ENCODE measurements around the gene SH3BGRL2. TPM values are rescaled to one million over a fixed set of nuclear protein-coding genes. Genes with fewer than 3 reads are reported as not detected.

The SH3BGRL2 gene
- total RNA-seq, result under 1 TPM; 0.12 to 0.42 TPM

DNA sequence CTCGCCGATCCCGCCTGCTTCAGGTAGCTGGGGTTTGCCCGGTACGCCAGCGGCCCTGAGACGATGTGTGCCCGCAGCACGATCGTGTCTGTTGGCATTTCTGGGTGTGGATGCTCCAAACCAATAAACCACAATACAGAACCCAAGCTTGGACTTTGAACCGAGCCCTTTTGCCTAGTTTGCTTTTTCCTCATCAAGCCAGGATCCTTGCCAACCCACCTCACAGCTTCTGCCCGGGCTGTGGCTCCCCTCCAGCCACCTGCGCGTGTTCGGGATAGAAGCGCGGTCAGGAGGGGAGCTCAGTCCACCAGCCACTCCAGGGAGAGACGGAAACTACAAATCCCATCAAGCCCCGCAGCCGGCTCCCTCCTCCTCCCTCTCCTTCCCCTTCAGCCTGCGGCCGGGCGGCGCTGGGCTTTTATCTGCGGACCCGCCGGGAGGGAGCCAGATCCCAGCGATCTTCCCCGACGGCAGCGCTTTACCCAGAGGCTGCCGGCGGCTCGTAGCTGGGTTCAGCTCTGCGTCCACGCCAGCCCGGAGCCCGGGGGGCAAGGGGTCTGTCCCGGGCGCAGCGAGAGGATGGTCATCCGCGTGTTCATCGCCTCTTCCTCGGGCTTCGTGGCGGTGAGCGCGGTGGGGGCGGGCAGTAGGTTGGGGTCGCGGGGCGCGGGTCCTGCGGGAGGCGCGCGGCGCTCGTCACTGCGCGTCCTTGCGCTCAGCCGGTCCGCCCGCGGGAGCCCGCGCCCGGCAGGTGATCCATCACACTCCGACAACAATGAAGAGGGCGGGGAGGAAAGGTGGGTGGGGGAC, at the start of gene SH3BGRL2:
SH3BGRL2 (plus strand) TSS at position 447 of the 810 bp plus-strand sequence; CDS start at position 580, 133 bp downstream.
- ATAC-seq (peak; percentile 51), DNase-seq (no peak)
- peaks cover 55% of the 10 kb centered on the region for H3K27me3 Mint-ChIP-seq
- no peak within 1 kb of the TSS for H3K27ac Mint-ChIP-seq
- no peaks in the 10 kb centered on the region for H3K9me3 Mint-ChIP-seq (ENCODE audit: low read depth)
- CTCF ChIA-PET, result no interaction called here
- no peaks in the 10 kb centered on the region for H3K36me3 Mint-ChIP-seq
- H3K4me3 Mint-ChIP-seq, result peak within 1 kb of the TSS; percentile 64
- peaks cover 6% of the 10 kb centered on the region for H3K4me1 Mint-ChIP-seq

- Mint-ChIP-seq H3K4me1 (no peaks in the 10 kb centered on the region), H3K27ac (no peak overlapping the region), H3K9me3 (ENCODE audit: low read depth) (no peaks in the 10 kb centered on the region), H3K4me3 (no peak overlapping the region), H3K27me3 (no peaks in the 10 kb centered on the region), H3K36me3 (no peaks in the 10 kb centered on the region)
- CTCF ChIA-PET, result no interaction called here
- DNase-seq, result no peak
- ATAC-seq, result no peak
Observed at GRCh38 chr6:79584332-79584731, 46.8 kb upstream of the SH3BGRL2 start.

DNA sequence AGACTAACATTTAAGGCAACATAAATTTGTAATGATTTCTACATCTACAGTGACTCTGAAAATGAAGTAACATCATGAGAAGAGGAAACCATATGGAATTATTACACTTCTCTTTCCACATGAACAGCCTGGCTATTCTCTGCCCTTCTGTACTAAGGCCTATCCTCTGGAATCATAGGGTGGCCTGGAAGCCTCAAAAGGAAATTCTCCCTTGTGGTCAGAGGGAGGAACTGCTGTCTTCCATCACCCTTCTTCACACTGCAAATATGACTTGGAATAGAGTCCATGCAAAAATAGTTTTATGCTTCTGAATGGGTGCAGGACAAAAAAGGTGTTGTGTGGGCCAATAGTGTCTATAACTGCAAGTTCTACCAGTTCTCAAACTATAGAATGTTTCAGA, 44.6 kb upstream of the SH3BGRL2 start:
- ATAC-seq (no peak), DNase-seq (no peak)
- no peak overlapping the region for H3K4me3 Mint-ChIP-seq
- no peak overlapping the region for H3K27ac Mint-ChIP-seq
- no peaks in the 10 kb centered on the region for H3K36me3 Mint-ChIP-seq
- no peaks in the 10 kb centered on the region for H3K9me3 Mint-ChIP-seq (ENCODE audit: low read depth)
- H3K27me3 Mint-ChIP-seq, result no peaks in the 10 kb centered on the region
- CTCF ChIA-PET, result no interaction called here
- H3K4me1 Mint-ChIP-seq, result no peaks in the 10 kb centered on the region

DNA sequence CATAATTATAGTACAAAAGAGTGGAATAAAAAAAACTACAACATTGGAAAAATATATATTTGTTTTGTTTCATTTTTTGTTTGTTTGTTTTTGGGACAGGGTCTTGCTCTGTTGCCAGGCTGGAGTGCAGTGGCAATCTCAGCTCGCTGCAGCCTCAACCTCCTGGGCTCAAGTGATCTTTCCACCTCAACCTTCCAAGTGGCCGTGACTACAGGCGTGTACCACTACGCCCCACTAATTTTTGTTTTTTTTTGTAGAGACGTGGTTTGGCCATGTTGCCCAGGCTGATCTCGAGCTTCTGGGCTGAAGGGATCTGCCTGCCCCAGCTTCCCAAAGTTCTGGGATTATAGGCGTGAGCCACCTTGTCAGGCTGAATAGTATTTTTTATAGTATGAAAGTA, 41.4 kb upstream of the SH3BGRL2 start:
- DNase-seq (no peak), ATAC-seq (no peak)
- H3K27me3 Mint-ChIP-seq, result no peaks in the 10 kb centered on the region
- no peaks in the 10 kb centered on the region for H3K9me3 Mint-ChIP-seq (ENCODE audit: low read depth)
- no peak overlapping the region for H3K4me3 Mint-ChIP-seq
- H3K4me1 Mint-ChIP-seq, result no peaks in the 10 kb centered on the region
- no peaks in the 10 kb centered on the region for H3K36me3 Mint-ChIP-seq
- CTCF ChIA-PET, result no interaction called here
- H3K27ac Mint-ChIP-seq, result no peak overlapping the region

DNA sequence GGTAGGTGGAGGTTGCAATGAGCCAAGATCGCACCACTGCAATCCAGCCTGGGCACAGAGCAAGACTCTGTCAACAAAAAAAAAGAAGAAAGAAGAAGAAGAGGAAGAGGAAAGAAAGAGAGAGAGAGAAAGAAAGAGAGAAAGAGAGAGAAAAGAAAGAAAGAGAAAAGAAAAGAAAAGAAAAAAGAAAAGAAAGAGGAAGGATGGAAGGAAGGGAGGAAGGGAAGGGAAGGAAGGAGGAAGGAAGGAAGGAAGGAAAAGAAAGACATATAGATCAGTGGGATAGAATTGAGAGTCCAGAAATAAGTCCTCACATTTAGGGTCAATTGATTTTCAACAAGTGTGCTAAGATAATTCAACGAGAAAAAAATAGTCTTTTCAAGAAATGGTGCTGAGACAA, 34.0 kb upstream of the SH3BGRL2 start:
- DNase-seq, result no peak
- Mint-ChIP-seq H3K27ac (no peak overlapping the region), H3K27me3 (no peaks in the 10 kb centered on the region), H3K4me1 (no peaks in the 10 kb centered on the region), H3K4me3 (no peak overlapping the region), H3K36me3 (no peaks in the 10 kb centered on the region), H3K9me3 (ENCODE audit: low read depth) (no peaks in the 10 kb centered on the region)
- no peak for ATAC-seq
- CTCF ChIA-PET, result no interaction called here

- CTCF ChIA-PET, result no interaction called here
- Mint-ChIP-seq H3K9me3 (ENCODE audit: low read depth) (no peaks in the 10 kb centered on the region), H3K27me3 (no peaks in the 10 kb centered on the region)
Observed at GRCh38 chr6:79598012-79598411, 33.1 kb upstream of the SH3BGRL2 start.

GRCh38 chr6:79599725-79600259, 31.3 kb upstream of the SH3BGRL2 start:
- CTCF ChIA-PET, result no interaction called here
- Mint-ChIP-seq H3K4me3 (no peak overlapping the region), H3K36me3 (no peaks in the 10 kb centered on the region), H3K4me1 (no peaks in the 10 kb centered on the region), H3K27me3 (no peaks in the 10 kb centered on the region), H3K27ac (no peak overlapping the region), H3K9me3 (ENCODE audit: low read depth) (no peaks in the 10 kb centered on the region)
- no peak for DNase-seq
- ATAC-seq, result no peak

More at GRCh38 chr6:79598012-79598411, 33.1 kb upstream of the SH3BGRL2 start:
- no peak for ATAC-seq
- no peak overlapping the region for H3K27ac Mint-ChIP-seq
- no peaks in the 10 kb centered on the region for H3K4me1 Mint-ChIP-seq
- no peaks in the 10 kb centered on the region for H3K36me3 Mint-ChIP-seq
- H3K4me3 Mint-ChIP-seq, result no peak overlapping the region
- DNase-seq, result no peak

DNA sequence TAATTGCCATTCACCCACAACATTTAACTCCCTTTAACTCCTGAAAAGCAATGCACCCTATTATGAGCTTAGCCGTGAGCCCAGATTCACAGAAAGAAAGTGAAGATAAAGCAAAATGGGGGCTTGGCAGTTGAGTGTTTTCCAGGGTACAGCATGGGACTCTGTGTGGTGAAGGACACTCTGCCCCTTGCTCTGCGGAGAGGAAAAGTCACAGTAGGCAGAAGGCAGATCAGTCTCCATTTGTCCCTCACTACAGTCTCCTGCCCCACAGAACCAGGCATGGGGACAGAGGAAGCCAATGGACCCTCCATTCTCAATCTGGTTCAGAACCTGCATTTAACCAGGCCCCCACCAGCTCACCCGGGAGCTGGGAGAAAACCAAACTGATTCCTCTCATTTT, 30.8 kb upstream of the SH3BGRL2 start:
- CTCF ChIA-PET, result no interaction called here

GRCh38 chr6:79600812-79601609, 30.1 kb upstream of the SH3BGRL2 start:
- Mint-ChIP-seq H3K4me3 (no peak overlapping the region), H3K4me1 (no peaks in the 10 kb centered on the region), H3K27me3 (no peaks in the 10 kb centered on the region), H3K9me3 (ENCODE audit: low read depth) (no peaks in the 10 kb centered on the region), H3K27ac (no peak overlapping the region), H3K36me3 (no peaks in the 10 kb centered on the region)
- DNase-seq (no peak), ATAC-seq (no peak)
- CTCF ChIA-PET, result no interaction called here

More for the DNA sequence above, 30.8 kb upstream of the SH3BGRL2 start:
- Mint-ChIP-seq H3K9me3 (ENCODE audit: low read depth) (no peaks in the 10 kb centered on the region), H3K27ac (no peak overlapping the region), H3K4me3 (no peak overlapping the region), H3K36me3 (no peaks in the 10 kb centered on the region), H3K4me1 (no peaks in the 10 kb centered on the region), H3K27me3 (no peaks in the 10 kb centered on the region)
- DNase-seq (no peak), ATAC-seq (no peak)

DNA sequence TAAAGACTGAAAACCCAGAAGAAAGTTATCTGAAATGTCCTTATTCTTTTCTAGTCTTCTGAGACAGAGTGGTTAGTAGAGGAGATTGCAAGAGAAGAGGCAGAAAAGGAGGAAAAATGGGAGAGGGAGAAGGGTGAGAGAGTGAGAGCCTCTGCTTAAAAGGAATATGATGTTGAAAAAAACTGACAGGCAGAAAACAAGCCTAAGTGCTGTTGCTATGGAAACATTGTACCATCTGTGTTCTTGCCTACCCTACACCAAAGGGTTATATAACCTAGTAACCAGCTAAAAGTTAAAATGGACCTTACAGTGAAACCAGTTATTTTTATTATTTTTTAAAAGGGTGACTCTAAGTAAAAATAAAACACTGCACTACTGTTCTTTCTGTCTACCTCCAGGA, 28.3 kb upstream of the SH3BGRL2 start:
- H3K27ac Mint-ChIP-seq, result no peak overlapping the region
- no peak overlapping the region for H3K4me3 Mint-ChIP-seq
- H3K9me3 Mint-ChIP-seq (ENCODE audit: low read depth), result no peaks in the 10 kb centered on the region
- DNase-seq (no peak), ATAC-seq (no peak)
- no peaks in the 10 kb centered on the region for H3K27me3 Mint-ChIP-seq
- H3K36me3 Mint-ChIP-seq, result no peaks in the 10 kb centered on the region
- H3K4me1 Mint-ChIP-seq, result no peaks in the 10 kb centered on the region
- CTCF ChIA-PET, result no interaction called here

DNA sequence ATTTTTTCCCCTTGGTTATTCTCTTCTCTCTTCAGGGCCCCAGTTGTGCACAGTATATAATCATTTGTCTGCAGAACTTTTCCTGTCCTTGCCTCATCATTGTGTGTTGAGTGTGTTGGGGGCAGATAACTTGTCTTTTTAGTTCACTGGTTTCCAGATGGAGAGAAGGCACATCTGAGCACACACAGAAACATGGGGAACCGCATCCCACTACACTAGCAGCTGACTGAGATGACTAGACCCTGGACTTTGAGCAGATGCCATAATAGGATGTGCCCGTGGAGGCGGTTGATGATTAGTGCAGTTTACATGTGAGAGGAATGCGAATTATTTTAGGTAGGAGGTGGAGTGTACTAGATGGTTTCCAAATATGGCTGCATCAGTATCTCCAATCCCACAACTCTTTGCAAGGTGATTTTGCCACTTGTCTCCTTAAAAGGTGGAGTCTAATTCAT, 26.5 kb upstream of the SH3BGRL2 start:
- no peak for ATAC-seq
- no peaks in the 10 kb centered on the region for H3K9me3 Mint-ChIP-seq (ENCODE audit: low read depth)
- CTCF ChIA-PET, result no interaction called here

GRCh38 chr6:79605061-79605460, 26.1 kb upstream of the SH3BGRL2 start:
- Mint-ChIP-seq H3K4me1 (no peaks in the 10 kb centered on the region), H3K4me3 (no peak overlapping the region), H3K27ac (no peak overlapping the region), H3K36me3 (no peaks in the 10 kb centered on the region), H3K27me3 (no peaks in the 10 kb centered on the region), H3K9me3 (ENCODE audit: low read depth) (no peaks in the 10 kb centered on the region)
- CTCF ChIA-PET, result no interaction called here
- ATAC-seq (no peak), DNase-seq (no peak)

More for the DNA sequence above, 26.5 kb upstream of the SH3BGRL2 start:
- DNase-seq, result no peak
- Mint-ChIP-seq H3K27ac (no peak overlapping the region), H3K36me3 (no peaks in the 10 kb centered on the region), H3K27me3 (no peaks in the 10 kb centered on the region), H3K4me3 (no peak overlapping the region), H3K4me1 (no peaks in the 10 kb centered on the region)

GRCh38 chr6:79605968-79606764, 25.0 kb upstream of the SH3BGRL2 start:
- no peak overlapping the region for H3K4me3 Mint-ChIP-seq
- H3K27ac Mint-ChIP-seq, result no peak overlapping the region
- no peak for ATAC-seq
- no peak for DNase-seq
- H3K9me3 Mint-ChIP-seq (ENCODE audit: low read depth), result no peaks in the 10 kb centered on the region
- H3K36me3 Mint-ChIP-seq, result no peaks in the 10 kb centered on the region
- CTCF ChIA-PET, result no interaction called here
- H3K4me1 Mint-ChIP-seq, result no peaks in the 10 kb centered on the region
- no peaks in the 10 kb centered on the region for H3K27me3 Mint-ChIP-seq

Measured in activated CD8-positive, alpha-beta memory T cell treated with anti-CD3 and anti-CD28 coated beads, Interleukin-2, amount 10 ng/mL, durations not matched to agents 7 days and 5 days (primary cell).